ENCODE measurements around the gene SLC25A12. TPM values are rescaled to one million over a fixed set of nuclear protein-coding genes. Genes with fewer than 3 reads are reported as not detected.

The SLC25A12 gene
- total and polyA plus RNA-seq, 9 of the 15 experiments (the other 6 are each of a cell fraction or from before 2014, with no cell fraction given), result 13.5 to 36.5 (median 21.7) TPM

DNA sequence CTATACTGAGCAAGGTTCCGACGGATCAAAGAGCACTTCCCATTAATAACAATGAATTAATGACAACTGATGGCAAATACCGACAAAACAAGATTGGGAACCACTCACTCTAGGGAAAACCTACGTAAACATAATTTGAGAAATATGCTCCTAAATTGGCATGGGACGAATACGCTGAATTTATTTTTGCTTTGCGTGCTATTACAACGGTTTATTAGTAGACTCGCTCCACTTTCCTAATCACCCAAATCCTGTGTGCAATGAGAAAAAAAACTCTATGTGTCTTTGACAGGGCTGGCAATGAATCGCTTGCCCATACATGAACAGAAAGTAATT is 536 bp upstream of the SLC25A12 start (continued):
- no peak for TF ChIP-seq NEUROD1 (IDR thresholded peaks at IDR 0.05; ENCODE audit: borderline replicate concordance, low read depth, low read length, partially characterized antibody)
- TF ChIP-seq ESRRA (IDR thresholded peaks at IDR 0.05; ENCODE audit: borderline replicate concordance, low read depth), result no peak
- TF ChIP-seq XRCC3 (IDR thresholded peaks at IDR 0.05), result no peak
- TF ChIP-seq, protein P1, sequence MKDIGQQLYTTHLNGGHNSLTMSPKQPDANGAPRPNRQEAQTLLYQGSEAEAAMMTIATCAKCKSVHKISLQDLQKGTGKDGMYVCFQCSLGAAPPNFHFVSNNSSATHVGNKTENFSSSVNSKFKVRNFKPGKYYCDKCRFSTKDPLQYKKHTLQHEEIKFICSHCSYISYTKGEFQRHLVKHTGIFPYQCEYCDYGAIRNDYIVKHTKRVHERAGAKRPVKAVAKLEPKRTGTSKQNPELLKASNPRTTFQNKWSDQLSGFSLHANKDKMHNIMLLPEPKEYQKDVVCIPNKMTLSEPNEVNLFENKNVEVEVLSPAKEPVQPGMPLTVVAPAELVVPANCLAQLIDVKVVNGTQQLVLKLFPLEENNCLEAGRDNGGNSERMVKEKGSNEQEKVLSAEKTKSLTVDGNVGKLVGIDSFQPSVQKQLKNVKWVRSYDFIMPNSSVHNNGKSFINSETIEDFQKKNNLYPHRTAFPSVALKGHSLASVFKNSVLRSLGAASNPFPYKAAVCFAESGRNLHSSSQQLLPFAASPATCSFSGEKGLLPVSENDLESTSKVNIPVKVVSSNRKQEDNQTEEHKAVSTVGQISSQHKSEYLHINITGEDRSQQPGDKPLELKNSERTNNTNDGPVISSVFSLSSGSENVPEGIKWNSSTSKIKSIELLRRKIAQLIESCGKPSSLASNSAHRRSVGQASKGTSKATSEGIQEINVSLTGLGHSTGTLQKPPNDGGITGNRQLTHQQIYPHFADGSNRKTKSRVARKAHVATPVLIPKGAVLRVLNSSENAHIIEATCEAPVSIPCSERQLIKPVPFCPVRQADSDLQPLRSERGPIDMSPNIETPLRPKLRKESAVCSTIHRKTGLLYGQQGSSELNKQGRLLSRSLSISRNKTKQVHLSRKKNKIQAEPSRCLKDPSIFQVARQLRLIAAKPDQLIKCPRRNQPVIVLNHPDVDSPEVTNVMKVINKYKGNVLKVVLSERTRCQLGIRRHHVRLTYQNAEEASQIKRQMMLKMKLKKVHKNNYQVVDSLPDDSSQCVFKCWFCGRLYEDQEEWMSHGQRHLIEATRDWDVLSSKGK (CRISPR knock-in tag; IDR thresholded peaks at IDR 0.05), result no peak
- TF ChIP-seq TAF9B (IDR thresholded peaks at IDR 0.05; ENCODE audit: partially characterized antibody), result no peak
- TF ChIP-seq, protein P2, sequence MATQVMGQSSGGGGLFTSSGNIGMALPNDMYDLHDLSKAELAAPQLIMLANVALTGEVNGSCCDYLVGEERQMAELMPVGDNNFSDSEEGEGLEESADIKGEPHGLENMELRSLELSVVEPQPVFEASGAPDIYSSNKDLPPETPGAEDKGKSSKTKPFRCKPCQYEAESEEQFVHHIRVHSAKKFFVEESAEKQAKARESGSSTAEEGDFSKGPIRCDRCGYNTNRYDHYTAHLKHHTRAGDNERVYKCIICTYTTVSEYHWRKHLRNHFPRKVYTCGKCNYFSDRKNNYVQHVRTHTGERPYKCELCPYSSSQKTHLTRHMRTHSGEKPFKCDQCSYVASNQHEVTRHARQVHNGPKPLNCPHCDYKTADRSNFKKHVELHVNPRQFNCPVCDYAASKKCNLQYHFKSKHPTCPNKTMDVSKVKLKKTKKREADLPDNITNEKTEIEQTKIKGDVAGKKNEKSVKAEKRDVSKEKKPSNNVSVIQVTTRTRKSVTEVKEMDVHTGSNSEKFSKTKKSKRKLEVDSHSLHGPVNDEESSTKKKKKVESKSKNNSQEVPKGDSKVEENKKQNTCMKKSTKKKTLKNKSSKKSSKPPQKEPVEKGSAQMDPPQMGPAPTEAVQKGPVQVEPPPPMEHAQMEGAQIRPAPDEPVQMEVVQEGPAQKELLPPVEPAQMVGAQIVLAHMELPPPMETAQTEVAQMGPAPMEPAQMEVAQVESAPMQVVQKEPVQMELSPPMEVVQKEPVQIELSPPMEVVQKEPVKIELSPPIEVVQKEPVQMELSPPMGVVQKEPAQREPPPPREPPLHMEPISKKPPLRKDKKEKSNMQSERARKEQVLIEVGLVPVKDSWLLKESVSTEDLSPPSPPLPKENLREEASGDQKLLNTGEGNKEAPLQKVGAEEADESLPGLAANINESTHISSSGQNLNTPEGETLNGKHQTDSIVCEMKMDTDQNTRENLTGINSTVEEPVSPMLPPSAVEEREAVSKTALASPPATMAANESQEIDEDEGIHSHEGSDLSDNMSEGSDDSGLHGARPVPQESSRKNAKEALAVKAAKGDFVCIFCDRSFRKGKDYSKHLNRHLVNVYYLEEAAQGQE (IDR thresholded peaks at IDR 0.05; ENCODE audit: borderline replicate concordance), result no peak
- TF ChIP-seq, protein P2 (CRISPR knock-in tag; IDR thresholded peaks at IDR 0.05; ENCODE audit: low read depth), result no peak
- no peak for TF ChIP-seq NCOA2 (IDR thresholded peaks at IDR 0.05; ENCODE audit: partially characterized antibody in 2 of 2)
- TF ChIP-seq PPARD (CRISPR knock-in tag; IDR thresholded peaks at IDR 0.05), result no peak
- no peak for TF ChIP-seq IFI16 (CRISPR knock-in tag; IDR thresholded peaks at IDR 0.05)
- no peak for TF ChIP-seq ZNF146 (CRISPR knock-in tag; IDR thresholded peaks at IDR 0.05; ENCODE audit: unreplicated experiment)
- no peak for TF ChIP-seq ZNF3 (CRISPR knock-in tag; IDR thresholded peaks at IDR 0.05)
- TF ChIP-seq HDAC6 (IDR thresholded peaks at IDR 0.05; ENCODE audit: low read depth, low read length), result no peak
- no peak for TF ChIP-seq NR1H2 (CRISPR knock-in tag; IDR thresholded peaks at IDR 0.05)
- TF ChIP-seq TBP (optimal IDR thresholded peaks at IDR 0.05; ENCODE audit: low read depth, low read length), result no peak

Measured in K562 (cell line).